ENCODE measurements around the gene TPD52L2. TPM values are rescaled to one million over a fixed set of nuclear protein-coding genes. Genes with fewer than 3 reads are reported as not detected.

Gene TPD52L2
- 22.4 TPM for total RNA-seq

DNA sequence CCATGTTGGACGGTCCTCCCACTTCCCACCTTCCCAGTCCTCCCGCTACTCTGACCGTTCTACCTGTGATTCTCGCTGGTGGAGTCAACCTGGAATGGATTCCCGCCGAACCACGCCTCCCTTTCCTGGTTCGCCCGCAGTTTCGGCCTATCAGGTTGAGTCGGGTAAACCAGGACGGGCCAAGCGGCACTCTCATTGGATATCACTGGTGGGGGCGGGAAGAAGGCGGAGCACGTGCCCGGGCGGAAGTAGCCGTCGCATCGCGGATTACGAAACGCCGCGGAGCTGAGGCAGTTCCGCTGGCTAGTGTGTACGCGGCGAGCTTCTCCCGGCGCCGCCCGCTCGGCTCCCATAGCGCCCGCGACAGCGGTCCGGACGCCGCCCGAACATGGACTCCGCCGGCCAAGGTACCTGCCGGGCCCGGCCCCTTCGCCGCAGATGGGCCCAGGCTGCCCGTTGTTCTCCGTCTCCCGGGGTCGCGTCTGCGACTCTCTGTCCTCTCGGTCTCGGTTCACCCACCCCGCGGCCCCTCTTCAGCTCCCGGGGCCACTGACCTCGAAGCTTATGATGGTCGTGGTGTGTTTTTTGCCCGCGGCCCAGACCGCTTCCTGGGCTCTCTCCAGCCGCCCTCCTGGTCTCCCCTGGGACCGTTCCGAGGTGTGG is at the start of gene TPD52L2:
TSS of gene TPD52L2 (plus strand) at position 293 of the 663 bp plus-strand sequence. CDS start at position 389, 96 bp downstream.
- DNase-seq (ENCODE audit: low spot score in 2 of 2), result peak; percentile 99
- no peak for FAIRE-seq

DNA sequence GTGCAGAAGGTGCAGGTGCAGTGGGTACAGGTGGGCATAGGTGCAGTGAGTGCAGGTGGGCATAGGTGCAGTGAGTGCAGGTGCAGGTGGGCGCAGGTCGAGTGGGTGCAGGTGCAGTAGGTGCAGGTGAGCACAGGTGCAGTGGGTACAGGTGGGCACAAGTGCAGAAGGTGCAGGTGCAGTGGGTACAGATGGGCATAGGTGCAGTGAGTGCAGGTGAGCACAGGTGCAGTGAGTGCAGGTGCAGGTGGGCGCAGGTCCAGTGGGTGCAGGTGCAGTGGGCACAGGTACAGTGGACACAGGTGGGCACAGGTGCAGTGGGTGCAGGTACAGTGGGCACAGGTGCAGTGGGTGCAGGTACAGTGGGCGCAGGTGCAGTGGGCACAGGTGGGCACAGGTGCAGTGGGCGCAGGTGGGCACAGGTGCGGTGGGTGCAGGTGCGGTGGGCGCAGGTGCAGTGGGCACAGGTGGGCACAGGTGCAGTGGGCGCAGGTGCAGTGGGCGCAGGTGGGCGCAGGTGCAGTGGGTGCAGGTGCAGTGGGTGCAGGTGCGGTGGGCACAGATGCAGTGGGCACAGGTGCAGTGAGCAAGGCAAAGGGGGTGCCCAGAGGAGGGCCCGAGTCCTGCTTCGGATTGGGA is 49.3 kb upstream of the TPD52L2 start:
- FAIRE-seq (no peak), DNase-seq (ENCODE audit: low spot score in 2 of 2) (no peak)

DNA sequence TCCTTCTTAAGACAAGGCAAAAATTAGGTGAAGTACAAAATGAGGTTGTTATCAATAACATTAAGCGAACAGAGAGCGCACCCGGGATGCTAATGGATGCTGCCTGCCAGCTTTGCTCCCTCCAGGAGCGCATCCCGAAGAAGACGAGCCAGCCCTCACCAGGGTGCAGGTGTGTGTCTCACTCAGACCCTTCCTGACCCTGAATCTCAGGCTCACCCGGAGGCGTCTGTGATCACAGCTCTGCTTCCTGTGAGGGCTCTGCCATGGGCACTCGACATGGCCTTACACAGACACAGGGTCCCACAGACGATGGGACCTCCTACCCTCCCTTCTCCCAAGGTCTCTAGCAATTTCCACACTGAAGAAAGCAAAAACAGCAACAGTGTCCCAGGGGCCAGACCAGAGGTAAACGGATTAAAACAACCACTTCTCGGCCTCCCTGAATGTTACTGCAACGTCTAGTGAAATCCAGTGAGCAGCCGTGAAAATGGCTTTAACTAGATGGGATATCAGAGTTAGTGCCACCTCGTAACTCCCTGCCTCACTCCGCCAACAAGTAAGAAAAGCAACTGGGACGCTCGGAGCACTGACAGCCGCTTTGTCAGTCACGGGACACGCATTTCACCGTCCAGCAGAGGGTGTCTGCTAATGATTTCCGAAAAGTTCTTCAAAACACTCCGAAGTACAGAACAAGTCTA is 45.7 kb upstream of the TPD52L2 start:
- no peak for DNase-seq (ENCODE audit: low spot score in 2 of 2)
- no peak for FAIRE-seq

DNA sequence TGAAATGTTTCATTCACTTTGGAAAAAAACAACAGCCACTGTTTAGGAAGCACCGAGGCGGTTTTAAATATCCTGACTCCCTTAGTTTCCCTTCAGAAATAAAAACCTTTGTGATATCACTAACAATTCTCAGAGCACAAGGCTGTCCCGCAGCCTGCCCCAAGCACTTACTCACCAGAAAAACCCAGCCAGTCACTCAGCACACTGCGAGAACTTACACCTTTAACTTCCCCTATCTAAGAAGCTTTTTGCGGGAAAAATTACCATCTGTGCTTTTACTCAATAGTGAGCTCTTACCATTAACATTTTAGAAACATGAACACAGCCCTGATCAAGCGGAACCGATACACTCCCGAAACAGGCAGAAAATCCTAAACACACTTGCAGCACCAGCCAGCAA is 43.3 kb upstream of the TPD52L2 start:
- FAIRE-seq, result no peak
- no peak for DNase-seq (ENCODE audit: low spot score in 2 of 2)

DNA sequence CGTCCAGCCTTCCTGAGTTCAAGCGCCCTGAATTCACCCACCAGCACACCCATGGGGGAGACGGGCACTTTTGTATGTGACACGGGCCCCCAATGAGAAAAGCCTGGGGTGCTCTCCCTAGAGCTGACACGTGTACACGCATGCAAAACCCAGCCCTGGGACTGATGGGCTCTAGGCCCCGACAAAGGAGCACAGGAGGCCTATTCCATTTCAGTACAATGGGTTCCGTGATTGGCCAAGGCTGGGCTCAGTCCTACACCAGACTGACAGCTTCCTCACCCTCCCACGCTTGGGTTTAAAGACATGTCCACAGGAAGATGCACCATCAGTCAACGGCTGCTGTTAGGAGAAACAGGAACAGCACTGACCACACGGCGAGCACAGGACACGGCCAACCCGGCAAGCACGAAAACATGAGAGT is 42.8 kb upstream of the TPD52L2 start:
- DNase-seq (ENCODE audit: low spot score in 2 of 2) (no peak), FAIRE-seq (no peak)

DNA sequence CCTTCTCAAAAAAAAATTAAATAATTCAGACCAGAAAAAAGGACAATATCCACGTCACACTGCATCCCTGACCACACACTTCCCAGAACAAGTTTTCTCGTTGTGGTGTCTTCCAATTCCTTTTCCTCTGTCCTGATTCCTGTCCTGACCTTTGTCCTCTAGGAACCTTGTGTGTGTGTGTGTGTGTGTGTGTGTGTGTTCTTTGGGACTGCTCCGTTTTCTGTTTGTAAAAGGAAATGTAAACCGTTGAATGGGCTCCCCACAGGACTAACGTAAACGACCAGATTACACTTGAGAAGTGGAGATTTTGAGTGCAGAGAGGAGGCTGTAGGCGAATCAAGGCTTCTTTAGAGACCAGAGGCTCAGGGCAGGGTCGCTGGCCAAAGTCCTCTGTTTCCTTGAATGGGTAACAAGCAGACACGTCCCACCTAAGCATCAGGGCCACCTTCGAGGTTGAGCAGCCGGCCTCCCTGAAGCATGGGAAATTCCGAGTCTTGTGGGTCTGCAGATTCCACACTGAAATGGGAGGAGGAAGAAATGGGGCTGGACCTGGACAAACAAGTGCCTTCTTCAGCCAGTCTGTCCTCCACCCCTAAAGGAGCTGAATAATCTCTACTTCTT is 41.3 kb upstream of the TPD52L2 start:
- FAIRE-seq, result no peak

DNA sequence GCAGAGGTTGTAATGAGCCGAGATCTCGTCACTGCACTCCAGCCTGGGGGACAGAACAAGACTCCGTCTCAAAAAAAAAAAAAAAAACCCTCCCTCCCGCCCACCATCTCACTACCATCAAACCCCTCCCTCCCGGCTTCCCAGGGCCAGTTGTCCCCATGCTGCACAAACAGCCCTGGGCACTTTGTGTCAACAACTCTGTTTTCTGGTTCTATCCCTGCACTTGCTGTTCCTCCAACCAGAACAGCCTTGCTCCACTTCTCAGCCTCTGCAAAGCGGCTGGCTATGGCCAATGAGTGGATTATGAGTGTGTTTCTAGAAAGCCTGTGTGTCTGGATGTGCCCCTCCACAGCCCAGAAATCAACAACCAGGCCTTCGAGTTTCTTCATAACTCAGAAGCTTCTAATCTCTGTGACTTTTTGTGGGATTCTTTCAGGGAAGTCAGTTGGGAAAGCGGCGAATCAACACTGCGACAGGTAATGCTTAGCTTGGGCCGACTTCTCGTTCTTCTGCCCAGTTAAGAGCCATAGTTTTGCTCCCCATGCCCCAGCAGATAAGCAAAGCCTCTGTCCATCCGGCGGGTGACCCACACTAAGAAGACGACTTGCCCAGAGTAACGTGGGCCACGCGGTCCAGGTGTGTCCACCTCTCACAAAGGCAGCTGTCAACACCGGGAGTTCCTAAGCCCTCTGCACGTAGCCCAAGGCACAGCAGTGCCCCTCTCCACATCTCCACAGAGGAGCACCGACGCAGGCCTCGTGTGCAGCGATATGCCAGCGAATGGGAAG is 39.5 kb upstream of the TPD52L2 start:
- no peak for FAIRE-seq

More for the DNA sequence above, 41.3 kb upstream of the TPD52L2 start:
- no peak for DNase-seq (ENCODE audit: low spot score in 2 of 2)

DNA sequence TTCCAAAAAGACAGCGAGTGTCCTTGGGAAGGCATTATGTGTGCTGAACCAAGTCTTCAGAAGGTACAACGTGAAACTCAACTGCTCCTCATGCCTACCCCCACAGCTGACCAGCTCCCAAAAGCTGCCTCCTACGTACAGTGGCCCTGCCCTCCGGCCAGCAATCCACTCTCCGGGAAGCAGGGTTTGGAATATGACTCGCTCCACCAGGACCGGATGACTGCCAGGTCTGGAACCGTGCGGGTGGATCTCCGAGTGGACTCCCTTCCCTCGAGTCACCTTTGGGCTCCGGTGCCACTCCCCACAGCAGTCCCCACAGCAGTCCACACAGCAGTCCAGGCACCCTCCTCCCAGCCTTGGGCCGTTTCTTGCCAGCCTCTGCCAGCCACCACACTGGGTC is 38.3 kb upstream of the TPD52L2 start:
- DNase-seq (ENCODE audit: low spot score in 2 of 2) (no peak), FAIRE-seq (no peak)

More for the DNA sequence above, 39.5 kb upstream of the TPD52L2 start:
- no peak for DNase-seq (ENCODE audit: low spot score in 2 of 2)

DNA sequence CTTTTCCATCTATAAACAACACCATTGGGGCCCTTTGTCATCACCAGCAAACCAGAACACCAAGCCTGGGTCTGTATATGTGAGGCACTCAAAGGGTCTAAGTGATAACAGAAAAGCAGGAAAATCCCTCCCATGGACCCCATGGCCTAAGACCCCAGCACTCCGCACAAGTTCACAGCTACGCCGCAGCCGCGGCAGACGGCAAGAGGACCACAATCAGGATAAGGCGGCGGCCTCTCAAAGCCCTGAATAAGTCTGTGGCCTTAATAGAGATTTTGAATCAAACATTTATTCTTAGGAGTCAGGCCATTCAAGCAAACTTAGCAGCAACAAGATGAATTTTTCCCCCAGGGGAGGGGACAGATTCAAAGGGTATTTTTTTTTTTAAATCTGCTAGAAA is 36.9 kb upstream of the TPD52L2 start:
- FAIRE-seq (no peak), DNase-seq (ENCODE audit: low spot score in 2 of 2) (no peak)

DNA sequence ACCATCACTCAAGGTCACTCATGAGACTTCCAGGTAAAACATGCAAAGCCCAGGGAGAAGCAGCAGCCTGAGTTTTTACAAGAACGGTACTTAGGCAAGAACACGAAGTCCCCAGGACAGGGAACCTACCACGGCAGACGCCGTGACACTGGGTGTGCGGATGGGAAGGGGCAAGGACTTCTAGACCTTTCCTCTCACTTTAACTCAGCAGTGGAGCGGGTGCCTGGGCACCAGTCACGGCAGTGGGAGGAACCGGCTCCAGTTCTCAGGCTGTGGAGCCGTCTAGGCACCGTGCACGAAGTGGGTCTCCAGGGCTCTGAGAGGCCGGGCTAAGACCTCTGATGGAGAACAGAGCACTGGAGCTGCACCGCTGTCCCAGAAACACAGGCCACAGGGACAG is 36.5 kb upstream of the TPD52L2 start:
- DNase-seq (ENCODE audit: low spot score in 2 of 2), result no peak
- FAIRE-seq, result no peak

DNA sequence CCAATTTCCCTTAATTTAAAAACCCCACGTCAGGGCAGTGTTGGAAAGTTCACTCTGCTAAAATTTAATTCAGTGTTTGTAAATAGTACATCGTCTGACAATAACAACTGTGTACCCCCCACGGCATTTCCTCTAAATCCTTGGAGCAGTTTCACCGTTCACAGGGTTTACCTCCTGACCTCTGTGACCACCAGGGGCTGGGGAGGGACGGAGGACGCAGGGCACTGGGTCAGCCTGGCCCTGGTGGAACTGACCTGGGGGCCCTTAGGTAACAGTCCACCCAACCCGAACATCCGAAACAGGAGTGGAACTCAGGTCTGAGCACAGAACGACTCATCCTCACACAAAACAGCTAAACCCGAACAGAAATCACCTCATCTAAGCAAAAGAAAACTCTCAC is 36.1 kb upstream of the TPD52L2 start:
- DNase-seq (ENCODE audit: low spot score in 2 of 2), result no peak
- FAIRE-seq, result no peak

DNA sequence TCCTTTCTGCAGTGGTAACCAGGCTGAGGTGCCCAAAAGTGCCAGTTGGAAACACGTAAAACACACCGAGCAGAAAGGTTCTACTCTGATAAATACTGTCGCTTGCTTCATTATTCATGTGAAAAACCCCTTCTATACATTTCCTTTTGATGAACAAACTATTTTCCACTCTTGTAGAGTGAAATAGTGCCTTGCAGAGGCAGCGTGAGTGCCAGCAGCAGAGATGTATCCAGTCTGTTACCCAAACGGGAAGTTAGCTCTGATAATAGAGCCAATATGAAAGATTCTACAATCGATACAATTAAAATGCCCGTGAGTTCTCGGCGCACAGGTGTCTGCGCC is 35.5 kb upstream of the TPD52L2 start:
- DNase-seq (ENCODE audit: low spot score in 2 of 2) (no peak), FAIRE-seq (no peak)

DNA sequence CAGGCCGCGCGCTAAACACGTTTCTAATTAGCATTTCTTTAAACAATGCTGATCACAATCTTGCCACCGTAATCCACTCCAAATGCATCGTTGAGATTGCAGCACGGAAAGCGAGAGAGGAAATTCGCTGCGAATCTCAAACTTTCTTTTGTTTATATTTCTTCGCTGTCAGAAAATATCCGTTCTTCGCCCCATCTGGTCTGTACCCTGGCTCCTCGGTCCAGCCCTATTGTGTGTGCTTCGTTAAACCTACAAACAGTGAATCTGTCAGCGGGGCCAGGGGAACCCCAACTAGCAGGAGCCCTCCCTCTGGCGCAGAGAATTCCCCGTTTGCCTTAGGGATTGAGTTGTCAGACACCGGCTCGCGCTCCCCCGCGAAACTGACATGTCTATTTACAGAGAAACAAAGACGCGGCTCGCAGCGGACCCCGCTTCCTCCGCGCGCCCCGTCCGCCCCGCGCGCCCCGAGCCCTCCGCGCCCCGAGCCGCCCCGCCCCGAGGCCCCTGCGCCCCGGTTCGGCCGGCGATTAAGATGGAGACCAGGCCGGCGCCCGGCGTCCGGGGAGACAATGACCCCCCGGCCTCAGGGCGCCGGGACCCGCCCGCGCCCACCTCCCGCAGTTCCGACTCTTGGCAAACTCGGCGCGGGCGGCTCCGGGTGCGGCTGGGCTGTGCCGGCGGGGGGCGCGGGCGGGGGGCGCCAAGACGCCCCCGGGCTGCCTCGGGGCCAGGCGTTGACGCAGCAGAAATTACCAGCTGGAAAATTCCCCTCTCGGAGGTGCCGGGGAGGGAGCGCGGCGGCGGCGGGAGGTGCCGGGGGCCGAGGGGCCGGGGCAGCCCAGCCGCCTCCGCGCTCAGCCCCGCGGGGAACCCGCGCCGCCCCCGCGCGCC is 34.9 kb upstream of the TPD52L2 start:
- DNase-seq (ENCODE audit: low spot score in 2 of 2), result peak in 1 of 2 donors; percentile 62
- FAIRE-seq, result no peak

DNA sequence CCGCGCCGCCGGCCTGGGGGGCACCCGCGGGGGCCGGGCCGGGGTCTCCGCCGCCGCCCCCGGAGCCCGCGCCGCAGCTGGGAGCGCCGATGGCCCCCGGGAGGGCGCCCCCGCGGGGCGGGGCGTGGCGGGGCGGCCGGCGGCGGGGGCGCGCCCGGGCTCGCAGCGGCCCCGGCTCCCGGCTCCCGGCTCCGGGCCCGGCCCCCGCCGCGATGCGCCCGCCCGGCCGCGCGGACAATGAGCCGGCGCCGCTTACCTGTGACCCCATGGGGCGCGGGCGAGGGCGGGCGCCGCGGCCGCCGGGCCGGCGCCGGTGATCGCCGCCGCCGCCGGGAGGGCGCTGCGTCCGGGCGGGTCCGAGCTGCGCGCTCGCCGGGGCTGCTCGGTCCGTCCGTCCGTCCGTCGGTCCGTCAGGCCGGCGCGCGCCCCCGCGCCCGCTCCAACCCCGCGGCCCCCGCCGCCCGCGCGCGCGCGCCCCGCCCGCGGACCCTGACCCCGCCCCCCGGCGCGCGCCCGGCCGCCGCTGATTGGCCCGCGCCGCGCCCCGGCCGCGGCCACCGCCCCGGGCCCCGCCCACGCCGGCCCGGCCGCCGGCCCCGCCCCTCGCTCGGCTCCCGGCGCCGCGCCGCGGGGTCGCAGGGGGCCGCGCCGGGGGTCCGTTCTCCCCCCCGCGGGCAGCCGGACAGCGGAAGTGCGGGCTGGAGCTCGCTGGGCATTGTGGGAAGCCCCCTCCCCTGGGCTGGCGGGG is 34.1 kb upstream of the TPD52L2 start, which contains the start of gene ZBTB46:
TSS of gene ZBTB46 (minus strand) at position 424 of the 748 bp plus-strand sequence. CDS start 40,507 bp downstream, outside the sequence.
- DNase-seq (ENCODE audit: low spot score in 2 of 2), result peak; percentile 95

DNA sequence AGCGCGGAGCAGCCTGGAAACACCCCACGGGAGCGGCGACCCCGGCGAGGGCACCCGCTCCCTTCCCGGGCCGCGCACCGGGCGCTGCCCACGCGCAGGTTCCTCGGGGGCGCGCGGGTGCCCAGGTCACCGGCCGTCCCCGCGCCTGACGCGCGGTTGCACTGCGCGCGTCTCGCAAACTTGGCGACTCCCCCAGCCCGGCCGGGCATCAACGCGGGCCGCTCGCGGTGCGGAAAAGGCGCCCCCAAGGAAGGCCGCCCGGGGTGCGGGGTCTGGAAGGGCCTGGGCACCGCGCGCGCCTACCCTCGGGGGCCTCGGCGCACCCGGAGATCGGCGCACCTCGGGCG is 33.5 kb upstream of the TPD52L2 start:
- no peak for DNase-seq (ENCODE audit: low spot score in 2 of 2)
- FAIRE-seq, result no peak

More for the DNA sequence above, 34.1 kb upstream of the TPD52L2 start, which contains the start of gene ZBTB46:
- FAIRE-seq, result no peak

DNA sequence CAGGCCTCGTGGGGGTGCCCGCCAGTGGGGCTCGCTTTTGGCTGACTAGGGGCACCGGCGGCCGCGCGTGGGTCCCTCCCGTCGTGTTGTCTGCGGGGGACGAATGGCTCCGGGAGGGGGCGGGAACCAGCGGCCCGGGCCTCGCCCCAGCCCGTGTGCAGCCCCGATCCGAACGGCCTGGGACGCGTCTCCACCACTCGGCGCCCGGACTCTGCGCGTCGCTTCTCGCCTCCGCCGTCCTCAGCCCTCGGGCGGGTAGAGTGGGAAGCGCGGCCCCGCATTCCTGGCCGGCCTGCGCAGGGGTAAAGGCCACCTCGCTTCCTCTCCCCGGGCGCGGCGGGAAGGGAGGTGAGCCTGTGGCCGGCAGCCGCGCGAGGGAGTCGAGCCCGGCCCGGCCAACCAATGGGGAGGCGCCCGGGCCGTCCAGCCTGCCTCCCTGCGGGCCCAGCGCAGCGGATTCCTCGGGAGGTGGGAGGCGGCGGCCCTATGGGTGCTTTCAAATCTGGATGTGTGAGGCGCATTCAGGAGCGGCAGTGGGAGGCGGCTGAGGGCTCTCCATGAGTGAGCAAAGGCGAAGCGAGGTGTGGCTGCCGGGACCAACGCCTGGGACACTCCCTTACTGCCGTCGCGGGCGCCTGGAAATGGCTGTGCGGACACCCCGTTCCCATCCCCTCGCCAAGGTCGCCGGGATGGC is 32.9 kb upstream of the TPD52L2 start:
- FAIRE-seq, result no peak
- no peak for DNase-seq (ENCODE audit: low spot score in 2 of 2)

DNA sequence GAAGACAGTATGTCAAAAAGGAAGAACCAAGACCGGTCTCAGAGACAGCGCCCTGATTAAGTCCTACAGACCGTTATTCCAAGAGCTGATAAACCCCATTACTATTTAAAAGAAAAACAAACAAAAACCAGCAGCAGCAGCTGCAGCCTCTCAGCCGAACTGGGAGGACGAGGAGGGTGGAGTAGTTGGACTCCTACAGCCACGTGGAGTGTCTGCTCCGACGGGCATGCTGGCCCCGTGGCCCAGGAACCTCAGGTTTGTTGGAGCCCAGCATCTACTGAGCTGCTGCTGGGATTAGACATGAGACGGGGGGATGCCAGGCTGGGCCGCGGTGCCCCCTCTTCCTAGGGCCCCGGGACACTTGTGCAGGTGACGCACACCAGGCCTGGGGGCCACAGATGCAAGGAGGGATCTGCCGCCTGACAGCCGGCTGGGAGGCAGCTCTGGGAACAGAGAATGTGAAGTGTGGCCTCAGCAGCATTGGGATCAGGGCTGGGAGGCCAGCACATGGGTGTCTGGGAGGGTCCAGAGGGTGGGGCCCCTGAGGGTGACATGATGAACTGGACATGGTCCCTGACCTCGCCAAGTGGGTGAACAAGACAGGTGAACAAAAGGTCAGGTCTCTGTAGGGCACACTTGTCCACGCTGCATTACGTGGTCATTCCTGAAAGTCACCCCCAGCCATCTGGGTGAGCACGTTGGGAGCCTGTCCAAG is 31.1 kb upstream of the TPD52L2 start:
- FAIRE-seq, result no peak
- no peak for DNase-seq (ENCODE audit: low spot score in 2 of 2)
